Vagina (tissue), 2 donors: ENCODE results near the gene CTSD.

Source experiments
- POLR2A ChIP-seq, 2 donors: fragments of 450-650 bp; IDR thresholded peaks; one replicate each; pipeline ENCODE4 v1.6.1; 2017; ENCODE audit warnings: antibody characterized with exemption in 2 of 2, mild to moderate bottlenecking in 2 of 2, moderate library complexity in 2 of 2
- POLR2AphosphoS5 ChIP-seq, 2 donors: sonication (generic); formaldehyde crosslinking; IDR thresholded peaks; one replicate each; pipeline ENCODE4 v1.9.0; 2017; ENCODE audit warnings: antibody characterized with exemption in 2 of 2, mild to moderate bottlenecking in 2 of 2, low read depth in 1 of 2; ENCODE audit not compliant: insufficient read depth in 1 of 2
- TF ChIP-seq, protein P1 (sequence below), 3 experiments: fragments of 450-650 bp in 2 of 3; fragments of 200-600 bp in 1 of 3; sonication (generic) in 1 of 3; IDR thresholded peaks; one replicate each; pipeline ENCODE4 v1.5.1; 2017 to 2019; ENCODE audit warnings: antibody characterized with exemption in 3 of 3, mild to moderate bottlenecking in 2 of 3, moderate library complexity in 2 of 3

DNA sequence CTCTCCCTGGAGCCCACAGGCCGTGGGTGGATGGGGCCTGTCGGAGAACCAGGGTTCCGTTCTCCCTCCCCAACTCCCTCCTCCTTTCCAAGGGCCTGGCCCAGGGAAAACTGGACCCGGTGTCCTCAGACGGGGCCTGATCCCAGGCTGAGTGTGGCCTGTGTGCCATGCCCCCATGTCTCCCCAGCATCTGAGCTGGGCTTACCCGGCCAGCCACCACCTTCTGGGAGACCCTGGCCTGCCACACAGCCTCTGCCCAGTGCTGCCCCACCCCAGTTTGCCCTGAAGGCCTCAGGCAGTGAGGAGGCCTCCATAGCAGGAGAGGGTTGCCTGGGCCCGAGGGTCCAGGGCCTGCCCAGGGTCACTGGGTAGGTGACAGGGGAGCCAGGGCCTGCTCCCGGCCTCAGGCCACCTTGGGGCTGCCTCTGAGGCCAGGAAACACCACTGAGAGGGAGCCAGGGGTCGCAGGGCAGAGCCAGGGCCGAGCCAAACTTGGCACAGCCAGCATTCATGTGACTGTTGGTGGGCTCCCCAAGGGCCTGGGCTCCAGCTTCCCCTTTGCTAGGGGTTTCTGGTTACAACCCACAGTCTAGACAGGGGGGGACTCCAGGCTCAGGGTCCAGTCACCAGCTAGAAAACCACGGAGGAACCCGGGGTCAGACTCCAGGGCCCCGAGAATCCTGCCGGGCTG lies 12.7 kb downstream of the CTSD start:
- TF ChIP-seq POLR2A (IDR thresholded peaks at IDR 0.05), result no peak
- TF ChIP-seq, protein P1, sequence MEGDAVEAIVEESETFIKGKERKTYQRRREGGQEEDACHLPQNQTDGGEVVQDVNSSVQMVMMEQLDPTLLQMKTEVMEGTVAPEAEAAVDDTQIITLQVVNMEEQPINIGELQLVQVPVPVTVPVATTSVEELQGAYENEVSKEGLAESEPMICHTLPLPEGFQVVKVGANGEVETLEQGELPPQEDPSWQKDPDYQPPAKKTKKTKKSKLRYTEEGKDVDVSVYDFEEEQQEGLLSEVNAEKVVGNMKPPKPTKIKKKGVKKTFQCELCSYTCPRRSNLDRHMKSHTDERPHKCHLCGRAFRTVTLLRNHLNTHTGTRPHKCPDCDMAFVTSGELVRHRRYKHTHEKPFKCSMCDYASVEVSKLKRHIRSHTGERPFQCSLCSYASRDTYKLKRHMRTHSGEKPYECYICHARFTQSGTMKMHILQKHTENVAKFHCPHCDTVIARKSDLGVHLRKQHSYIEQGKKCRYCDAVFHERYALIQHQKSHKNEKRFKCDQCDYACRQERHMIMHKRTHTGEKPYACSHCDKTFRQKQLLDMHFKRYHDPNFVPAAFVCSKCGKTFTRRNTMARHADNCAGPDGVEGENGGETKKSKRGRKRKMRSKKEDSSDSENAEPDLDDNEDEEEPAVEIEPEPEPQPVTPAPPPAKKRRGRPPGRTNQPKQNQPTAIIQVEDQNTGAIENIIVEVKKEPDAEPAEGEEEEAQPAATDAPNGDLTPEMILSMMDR (IDR thresholded peaks at IDR 0.05), result no peak
- TF ChIP-seq POLR2AphosphoS5 (IDR thresholded peaks at IDR 0.05; ENCODE audit: insufficient read depth in 1 of 2, low read depth in 1 of 2), result peak in 1 of 2 donors; percentile 14
